Subcutaneous adipose tissue (tissue), 4 donors: ENCODE data around the gene AKT1. TPM values are rescaled to one million over a fixed set of nuclear protein-coding genes. Genes with fewer than 3 reads are reported as not detected.

Source experiments
- CTCF ChIP-seq: fragments of 450-650 bp; IDR thresholded peaks from one replicate; pipeline ENCODE4 v1.5.1; 2016; ENCODE audit warnings: low read depth, mild to moderate bottlenecking, control low read depth, antibody characterized with exemption, moderate library complexity
- total RNA-seq, 4 donors: library from RNA; depleted of rRNA; stranded (reverse); fragments of >200 nt; gene quantifications; one replicate each; pipeline ENCODE4 v1.1.0, GENCODE V29; 2016

AKT1 gene
- total RNA-seq, 4 donors from 2014 or later: 70.9 to 264 (median 110) TPM

- TF ChIP-seq CTCF: no peak
Observed at GRCh38 chr14:104794099-104794498, 1.4 kb downstream of the AKT1 start.

GRCh38 chr14:104793703-104793959 is 1.9 kb downstream of the AKT1 start:
- no peak for TF ChIP-seq CTCF

GRCh38 chr14:104792945-104793702 is 2.4 kb downstream of the AKT1 start:
- no peak for TF ChIP-seq CTCF

- no peak for TF ChIP-seq CTCF
Observed at GRCh38 chr14:104792101-104792884, 3.3 kb downstream of the AKT1 start.

- TF ChIP-seq CTCF: no peak
Observed at GRCh38 chr14:104791425-104791824, 4.1 kb downstream of the AKT1 start.

GRCh38 chr14:104789752-104790743 is 5.5 kb downstream of the AKT1 start:
- TF ChIP-seq CTCF: no peak
